IPS-NIHi11 (cell line): ENCODE results near the gene IL11.
"Not testable (repeated sequence)": the region's sequence is repeated elsewhere in the genome, so short reads cannot be mapped to it uniquely, and the experiment has no call there.

Source experiments
- DNase-seq: peaks from one replicate; pipeline ENCODE4 v3.0.0; 2012; ENCODE audit warnings: mixed read lengths, low spot score

IL11 gene

GRCh38 chr19:55352040-55352439, 18.2 kb downstream of the IL11 start:
- no peak for DNase-seq

GRCh38 chr19:55350620-55351315, 19.5 kb downstream of the IL11 start:
- no peak for DNase-seq

GRCh38 chr19:55348317-55349034, 21.8 kb downstream of the IL11 start:
- peak; percentile 14 for DNase-seq

GRCh38 chr19:55347442-55348009, 22.7 kb downstream of the IL11 start:
- peak; percentile 2 for DNase-seq

DNA sequence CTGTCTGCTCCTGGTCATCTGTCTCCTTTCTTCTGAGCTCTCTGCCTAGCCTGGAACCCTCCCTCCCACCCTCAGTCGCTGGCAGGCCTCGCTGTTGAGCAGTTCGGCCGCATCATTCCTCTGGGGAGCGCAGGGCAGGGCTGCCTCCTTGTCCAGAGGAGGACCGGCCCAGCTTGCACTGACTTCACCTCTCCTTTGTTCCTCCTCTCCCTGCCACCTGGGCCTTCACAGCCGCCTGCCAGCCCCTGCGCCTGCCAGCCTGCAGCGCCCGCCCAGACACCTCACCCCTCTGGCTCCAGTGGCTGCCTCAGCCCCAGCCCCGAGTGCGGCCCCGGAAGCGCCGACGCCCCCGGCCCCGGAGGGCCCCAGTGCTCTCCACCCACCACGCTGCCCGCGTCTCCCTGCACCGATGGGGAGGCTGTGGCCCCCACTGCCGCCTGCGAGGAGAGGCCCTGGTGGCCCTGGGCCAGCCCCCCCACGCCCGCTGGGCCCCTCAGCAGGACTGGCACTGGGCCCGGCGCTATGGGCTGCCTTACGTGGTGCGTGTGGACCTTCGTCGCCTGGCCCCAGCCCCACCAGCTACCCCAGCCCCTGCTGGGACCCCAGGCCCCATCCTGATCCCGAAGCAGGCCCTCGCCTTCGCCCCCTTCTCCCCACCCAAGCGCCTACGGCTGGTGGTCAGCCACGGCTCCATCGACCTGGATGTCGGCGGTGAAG, 23.4 kb downstream of the IL11 start:
- peak; percentile 4 for DNase-seq

- DNase-seq = peak; percentile 45
Observed at GRCh38 chr19:55345818-55346724, 24.2 kb downstream of the IL11 start.

DNA sequence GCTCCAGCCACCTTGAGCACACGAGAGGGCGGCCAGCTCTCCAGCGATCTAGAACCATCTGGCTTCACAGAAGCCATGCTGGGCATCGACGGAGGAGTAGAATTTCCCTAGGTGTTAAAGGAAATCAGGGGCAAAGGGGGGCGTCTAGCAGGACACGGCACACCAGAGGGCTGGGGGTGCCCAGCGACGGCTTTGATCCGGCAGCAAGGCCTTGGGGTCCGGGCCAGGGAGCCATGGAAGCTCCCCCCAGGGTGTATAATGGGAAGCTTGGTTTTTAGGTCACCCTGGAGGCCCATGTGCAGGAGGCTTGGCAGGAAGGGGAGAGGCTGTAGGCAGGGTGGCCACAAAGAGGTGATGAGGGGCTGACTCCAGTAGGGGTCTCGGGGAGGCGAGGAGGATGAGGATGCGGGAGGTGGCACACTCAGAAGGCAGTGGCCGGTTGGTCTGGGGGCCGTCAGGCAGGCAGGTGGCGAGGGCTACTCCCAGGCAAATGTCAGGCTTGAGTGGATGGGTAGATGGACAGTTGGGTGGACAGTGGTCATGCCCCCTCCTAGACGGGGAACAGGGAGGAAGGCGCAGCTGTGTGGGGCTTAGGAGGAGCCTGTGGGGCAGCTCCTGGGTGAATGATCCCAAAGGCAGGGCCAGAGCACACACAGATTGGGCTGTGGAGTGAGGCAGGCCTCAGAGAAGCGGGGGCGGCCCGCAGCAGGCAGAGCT, 25.0 kb downstream of the IL11 start:
- DNase-seq = peak; percentile 5

- DNase-seq = peak; percentile 2
Observed at GRCh38 chr19:55344444-55344843, 25.8 kb downstream of the IL11 start.

GRCh38 chr19:55341595-55342531, 28.4 kb downstream of the IL11 start:
- DNase-seq = peak; percentile 12

- peak; percentile 94 for DNase-seq
Observed at GRCh38 chr19:55341171-55341588, 29.1 kb downstream of the IL11 start.

DNA sequence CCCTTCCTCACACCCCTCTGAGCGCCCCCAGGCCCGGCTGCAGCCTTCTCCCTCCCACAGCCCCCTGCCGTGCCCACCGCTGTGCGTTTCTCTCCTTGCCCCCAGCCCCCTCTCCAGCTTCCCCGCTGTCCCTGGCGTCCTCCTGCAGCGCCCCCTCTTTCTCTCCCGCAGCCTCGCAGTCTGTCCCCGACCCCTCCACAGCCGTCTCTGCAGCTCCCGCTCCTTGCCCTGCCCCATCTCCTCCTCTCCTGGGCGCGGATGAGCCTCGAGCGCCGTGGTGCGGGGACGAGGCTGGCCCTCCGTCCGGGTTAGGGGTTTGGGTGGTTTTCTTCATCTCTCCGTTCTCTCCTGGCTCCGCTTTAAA, 29.5 kb downstream of the IL11 start:
- DNase-seq = no peak

DNA sequence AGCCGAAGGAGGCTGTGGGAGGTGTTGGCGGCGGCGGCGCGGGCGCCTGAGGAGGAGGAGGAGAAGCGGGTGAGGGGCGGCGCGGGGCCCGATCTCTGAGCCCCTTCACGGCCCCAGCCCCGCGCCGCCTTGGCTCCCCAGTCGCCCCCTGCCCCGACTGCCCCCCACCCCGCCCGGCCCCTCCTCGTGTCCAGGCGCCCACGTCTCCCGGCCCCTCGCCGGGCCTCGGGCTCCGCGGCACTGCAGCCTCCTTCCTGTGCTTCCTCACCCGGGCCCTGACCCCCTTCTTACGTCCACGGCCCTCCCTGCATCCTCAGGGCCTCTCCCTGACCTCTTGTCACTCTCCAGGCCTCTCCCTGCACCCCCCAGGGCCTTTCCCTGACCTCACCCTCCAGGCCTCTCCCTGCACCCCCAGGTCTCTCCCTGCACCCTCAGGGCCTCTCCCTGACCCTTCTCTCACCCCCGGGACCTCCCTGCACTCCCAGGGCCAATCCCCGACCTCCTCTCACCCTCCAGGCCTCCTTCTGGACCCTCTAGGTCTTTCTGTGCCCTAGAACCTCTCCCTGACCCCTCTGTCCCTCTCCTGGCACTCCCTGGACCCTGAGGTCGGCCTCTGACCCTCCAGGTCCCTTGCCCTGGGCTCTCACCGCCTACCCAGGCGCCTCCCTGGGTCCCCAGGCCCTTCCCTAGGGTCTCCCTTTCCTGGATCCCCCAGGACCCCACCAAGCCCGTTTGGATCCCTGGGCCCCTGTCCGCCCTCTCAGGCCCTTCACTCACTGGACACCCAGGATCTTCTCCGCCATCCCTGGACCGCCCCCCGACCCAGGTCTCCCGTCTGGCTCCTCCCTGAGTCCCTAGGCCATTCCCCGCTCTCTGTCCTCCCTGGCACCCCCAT, 30.1 kb downstream of the IL11 start:
- DNase-seq = no peak

GRCh38 chr19:55339105-55339888, 31.0 kb downstream of the IL11 start, which contains the start of gene KMT5C:
Gene KMT5C (plus strand): TSS chr19:55339876. CDS start chr19:55341937, 2,061 bp downstream.
- DNase-seq = peak; percentile 98

DNA sequence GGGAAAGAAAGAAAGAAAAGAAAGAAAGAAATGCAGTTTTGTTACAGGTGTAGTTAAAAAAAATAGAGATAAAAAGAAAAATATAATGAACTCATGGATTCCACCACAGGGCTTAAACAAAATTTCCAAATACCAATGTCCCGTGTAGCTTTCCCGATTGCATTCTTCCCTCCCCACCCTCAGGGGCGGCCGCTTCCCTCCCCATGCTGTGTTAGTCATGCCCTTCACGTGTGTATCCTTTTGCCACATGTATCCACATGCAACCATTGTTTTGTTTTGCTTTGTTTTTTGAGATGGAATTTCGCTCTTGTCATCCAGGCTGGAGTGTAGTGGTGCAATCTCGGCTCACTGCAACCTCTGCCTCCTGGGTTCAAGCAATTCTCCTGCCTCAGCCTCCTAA, 34.2 kb downstream of the IL11 start:
- DNase-seq = no peak

DNA sequence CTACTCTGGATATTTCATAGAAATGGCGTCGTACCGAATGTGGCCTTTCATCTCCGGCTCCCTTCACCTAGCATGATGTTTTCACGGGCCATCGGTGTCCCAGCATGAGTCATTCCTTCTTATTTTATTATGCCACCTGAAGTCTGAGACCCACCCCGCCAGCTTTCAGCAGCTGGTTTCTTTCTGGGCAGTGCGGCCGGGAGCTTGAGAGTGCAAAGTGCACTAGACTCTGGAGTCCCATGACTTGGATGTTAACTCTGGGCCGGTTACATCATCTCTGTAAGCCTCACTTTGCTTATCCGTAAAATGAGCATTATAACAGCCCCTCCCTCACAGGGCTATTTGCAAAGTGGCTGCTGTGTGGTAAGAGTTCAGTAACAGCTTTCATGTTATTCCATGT, 36.4 kb downstream of the IL11 start:
- DNase-seq = no peak

DNA sequence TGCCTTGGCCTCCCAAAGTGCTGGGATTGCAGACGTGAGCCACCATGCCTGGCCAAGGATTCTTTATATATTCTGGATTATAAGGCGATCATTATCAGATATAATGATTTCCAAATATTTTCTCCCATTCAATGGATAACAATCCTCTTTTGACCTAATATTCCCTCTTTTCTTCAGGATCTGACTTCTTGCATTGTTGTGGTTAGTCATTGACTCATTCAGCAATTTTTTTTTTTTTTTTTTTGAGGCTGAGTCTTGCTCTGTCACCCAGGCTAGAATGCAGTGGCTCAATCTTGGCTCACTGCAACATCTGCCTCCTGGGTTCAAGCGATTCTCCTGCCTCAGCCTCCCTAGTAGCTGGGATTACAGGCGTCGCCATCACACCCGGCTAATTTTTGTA, 40.5 kb downstream of the IL11 start:
- DNase-seq = not testable (repeated sequence)

GRCh38 chr19:55328774-55329318, 41.4 kb downstream of the IL11 start:
- not testable (repeated sequence) for DNase-seq

- no peak for DNase-seq
Observed at GRCh38 chr19:55325172-55325571, 45.1 kb downstream of the IL11 start, which contains the start of gene TMEM150B. Gene TMEM150B (minus strand): TSS chr19:55325341. CDS start chr19:55321036, 4,305 bp downstream.
